Liver (tissue), 3 donors: ENCODE measurements around the gene OR14K1.

Experiments used
- CTCF ChIP-seq: fragments of 150-350 bp; IDR thresholded peaks from 2 replicates; pipeline ENCODE4 v1.5.1; 2017; ENCODE audit warnings: improper control_type of control experiment, low read depth, low read length; ENCODE audit not compliant: missing input control
- EGR1 ChIP-seq, 2 donors: IDR thresholded peaks; 2 replicates each; pipeline ENCODE4 v1.6.1; 2016 to 2018; ENCODE audit warnings: antibody characterized with exemption in 2 of 2, low read depth in 2 of 2
- HNF4G ChIP-seq: IDR thresholded peaks from 2 replicates; pipeline ENCODE4 v1.6.1; 2016; ENCODE audit warnings: antibody characterized with exemption
- MAX ChIP-seq: IDR thresholded peaks from 2 replicates; pipeline ENCODE4 v1.6.1; 2016; ENCODE audit warnings: antibody characterized with exemption
- REST ChIP-seq: IDR thresholded peaks from 2 replicates; pipeline ENCODE4 v1.6.1; 2016; ENCODE audit warnings: antibody characterized with exemption, mild to moderate bottlenecking
- donor health status: healthy.
- donor health status: healthy.

GRCh38 chr1:247760456-247760855, 22.0 kb downstream of the OR14K1 start, which contains the start of gene OR1C1:
- no peak for TF ChIP-seq CTCF
- no peak for TF ChIP-seq MAX
- TF ChIP-seq HNF4G = no peak
- no peak for TF ChIP-seq REST
- no peak for TF ChIP-seq EGR1 (IDR thresholded peaks at IDR 0.05; ENCODE audit: low read depth in 2 of 2)
